ENCODE results near the gene NUP62.

- TF ChIP-seq RAD21 (IDR thresholded peaks at IDR 0.05; ENCODE audit: low read depth) (no peak), NFIC (IDR thresholded peaks at IDR 0.05) (no peak)
Observed at GRCh38 chr19:49957262-49957915, 28.1 kb upstream of the NUP62 start.

All from Ishikawa (cell line).